Right atrium auricular region (tissue), 2 donors: Measurements from ENCODE around the gene COL25A1. TPM values are rescaled to one million over a fixed set of nuclear protein-coding genes. Genes with fewer than 3 reads are reported as not detected.

Experiments used
- DNase-seq: peaks from one replicate; pipeline ENCODE4 v3.0.0-alpha.2; 2019; ENCODE audit warnings: low spot score
- H3K27ac ChIP-seq, 2 donors: fragments of 200-600 bp; sonication (generic); 1 replicate in 1 of 2; 2 replicates in 1 of 2; pipeline ENCODE4 v1.5.1; 2016 to 2019
- H3K27me3 ChIP-seq, 2 donors: fragments of 200-600 bp; sonication (generic); one replicate each; pipeline versions ENCODE4 v1.5.1 to v1.6.0; 2017 to 2019
- H3K36me3 ChIP-seq: fragments of 200-600 bp; sonication (generic); one replicate; pipeline ENCODE4 v1.5.1; 2016
- H3K4me1 ChIP-seq, 2 donors: fragments of 200-600 bp; sonication (generic); one replicate each; pipeline versions ENCODE4 v1.5.1 to v1.6.0; 2017 to 2019
- H3K4me3 ChIP-seq, 2 donors: fragments of 200-600 bp; sonication (generic); 1 replicate in 1 of 2; 2 replicates in 1 of 2; pipeline ENCODE4 v1.5.1; 2017 to 2019; ENCODE audit warnings: mild to moderate bottlenecking in 1 of 2, moderate library complexity in 1 of 2
- H3K9me3 ChIP-seq, 2 donors: fragments of 200-600 bp; sonication (generic); one replicate each; pipeline ENCODE4 v1.5.1; 2019
- CTCF ChIP-seq, 2 donors: fragments of 200-600 bp; sonication (generic); IDR thresholded peaks; one replicate each; pipeline ENCODE4 v1.5.1; 2019; ENCODE audit warnings: antibody characterized with exemption in 2 of 2
- total RNA-seq, 2 donors: library from RNA; depleted of rRNA; stranded (reverse); fragments of >200 nt; gene quantifications; one replicate each; pipeline ENCODE4 v1.1.0, GENCODE V29; 2016

The COL25A1 gene
- total RNA-seq, 2 donors from 2014 or later: 0.26 to 0.59 TPM

GRCh38 chr4:109238746-109239145 lies 63.7 kb downstream of the COL25A1 start:
- Histone ChIP-seq H3K4me3 (no peak overlapping the region), H3K27me3 (no peaks in the 10 kb centered on the region), H3K27ac (no peak overlapping the region), H3K4me1 (no peaks in the 10 kb centered on the region), H3K9me3 (no peaks in the 10 kb centered on the region), H3K36me3 (no peaks in the 10 kb centered on the region)
- DNase-seq: no peak
- no peak for TF ChIP-seq CTCF (IDR thresholded peaks at IDR 0.05)

- Histone ChIP-seq H3K27me3 (no peaks in the 10 kb centered on the region), H3K36me3 (no peaks in the 10 kb centered on the region), H3K9me3 (no peaks in the 10 kb centered on the region), H3K27ac (no peak overlapping the region), H3K4me3 (no peak overlapping the region), H3K4me1 (no peaks in the 10 kb centered on the region)
- TF ChIP-seq CTCF (IDR thresholded peaks at IDR 0.05): no peak
- no peak for DNase-seq
Observed at GRCh38 chr4:109235683-109236082, 66.8 kb downstream of the COL25A1 start.

DNA sequence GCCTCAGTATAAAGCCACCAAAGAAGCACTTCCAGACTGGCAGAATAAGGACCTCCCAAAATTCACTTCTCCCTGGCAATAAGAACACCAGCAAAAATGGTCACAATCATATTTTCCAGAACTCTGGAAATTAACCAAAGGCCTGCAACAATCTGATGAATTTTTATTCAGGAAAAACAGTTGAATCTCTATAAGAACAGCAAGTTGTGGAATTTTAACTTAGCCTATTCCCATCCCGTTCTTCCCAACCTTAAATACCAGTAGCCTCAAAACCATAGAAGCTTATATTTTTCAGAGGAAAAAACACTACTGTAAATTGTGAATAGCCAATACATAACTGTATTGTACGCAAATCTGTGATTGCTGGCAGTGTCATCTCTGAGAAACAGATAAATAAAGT lies 67.9 kb downstream of the COL25A1 start:
- H3K27me3 ChIP-seq: no peaks in the 10 kb centered on the region
- TF ChIP-seq CTCF (IDR thresholded peaks at IDR 0.05): no peak
- no peak for DNase-seq
- H3K4me1 ChIP-seq: no peaks in the 10 kb centered on the region
- no peak overlapping the region for H3K27ac ChIP-seq
- H3K36me3 ChIP-seq: no peaks in the 10 kb centered on the region
- no peaks in the 10 kb centered on the region for H3K9me3 ChIP-seq
- H3K4me3 ChIP-seq: no peak overlapping the region

GRCh38 chr4:109233570-109233969 lies 68.9 kb downstream of the COL25A1 start:
- TF ChIP-seq CTCF (IDR thresholded peaks at IDR 0.05): no peak
- DNase-seq: no peak
- no peaks in the 10 kb centered on the region for H3K4me1 ChIP-seq
- H3K27ac ChIP-seq: no peak overlapping the region
- H3K4me3 ChIP-seq: no peak overlapping the region
- no peaks in the 10 kb centered on the region for H3K27me3 ChIP-seq
- no peaks in the 10 kb centered on the region for H3K9me3 ChIP-seq
- H3K36me3 ChIP-seq: no peaks in the 10 kb centered on the region

- H3K27ac ChIP-seq: no peak overlapping the region
- H3K36me3 ChIP-seq: no peaks in the 10 kb centered on the region
- no peak for DNase-seq
- no peaks in the 10 kb centered on the region for H3K27me3 ChIP-seq
- no peaks in the 10 kb centered on the region for H3K4me1 ChIP-seq
- no peak overlapping the region for H3K4me3 ChIP-seq
- no peaks in the 10 kb centered on the region for H3K9me3 ChIP-seq
- TF ChIP-seq CTCF (IDR thresholded peaks at IDR 0.05): no peak
Observed at GRCh38 chr4:109232681-109233080, 69.8 kb downstream of the COL25A1 start.

GRCh38 chr4:109231331-109231730 lies 71.1 kb downstream of the COL25A1 start:
- no peaks in the 10 kb centered on the region for H3K27me3 ChIP-seq
- no peak overlapping the region for H3K27ac ChIP-seq
- DNase-seq: no peak
- no peak for TF ChIP-seq CTCF (IDR thresholded peaks at IDR 0.05)
- H3K4me1 ChIP-seq: no peaks in the 10 kb centered on the region
- no peaks in the 10 kb centered on the region for H3K9me3 ChIP-seq
- H3K4me3 ChIP-seq: no peak overlapping the region
- H3K36me3 ChIP-seq: no peaks in the 10 kb centered on the region
